GM20000 (cell line): Measurements from ENCODE around the gene KCNK4.

Experiments
- DNase-seq: peaks from one replicate; pipeline ENCODE4 v3.0.0; 2012; ENCODE audit warnings: low spot score
- TF ChIP-seq, protein P1 (sequence below): IDR thresholded peaks from 2 replicates; pipeline ENCODE4 v1.5.1; 2012; ENCODE audit warnings: mild to moderate bottlenecking, control low read depth; ENCODE audit errors: extremely low read depth, missing control alignments

Gene KCNK4

DNA sequence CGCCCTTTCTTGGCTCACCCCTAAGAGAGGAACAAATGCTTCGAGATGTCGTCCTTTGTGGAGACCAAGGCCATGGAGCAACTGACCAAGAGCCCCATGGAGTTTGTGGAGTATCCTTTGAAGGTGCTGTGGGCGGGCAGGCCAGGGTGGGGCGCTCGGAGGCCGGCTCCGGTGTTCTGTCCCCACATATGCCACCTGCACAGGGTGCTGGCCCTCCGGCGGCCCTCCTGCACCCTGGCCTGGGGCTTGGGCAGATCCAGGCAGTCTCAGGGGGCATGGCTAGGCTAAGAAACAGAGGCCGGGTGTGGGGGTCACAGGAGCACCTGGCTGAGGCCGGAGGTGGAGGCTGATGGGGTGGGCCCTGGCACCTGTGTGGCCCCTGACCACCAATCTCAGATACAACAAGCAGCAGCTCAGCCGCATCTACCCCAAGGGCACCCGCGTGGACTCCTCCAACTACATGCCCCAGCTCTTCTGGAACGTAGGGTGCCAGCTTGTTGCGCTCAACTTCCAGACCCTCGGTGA lies 29.5 kb upstream of the KCNK4 start:
- no peak for DNase-seq
- TF ChIP-seq, protein P1, sequence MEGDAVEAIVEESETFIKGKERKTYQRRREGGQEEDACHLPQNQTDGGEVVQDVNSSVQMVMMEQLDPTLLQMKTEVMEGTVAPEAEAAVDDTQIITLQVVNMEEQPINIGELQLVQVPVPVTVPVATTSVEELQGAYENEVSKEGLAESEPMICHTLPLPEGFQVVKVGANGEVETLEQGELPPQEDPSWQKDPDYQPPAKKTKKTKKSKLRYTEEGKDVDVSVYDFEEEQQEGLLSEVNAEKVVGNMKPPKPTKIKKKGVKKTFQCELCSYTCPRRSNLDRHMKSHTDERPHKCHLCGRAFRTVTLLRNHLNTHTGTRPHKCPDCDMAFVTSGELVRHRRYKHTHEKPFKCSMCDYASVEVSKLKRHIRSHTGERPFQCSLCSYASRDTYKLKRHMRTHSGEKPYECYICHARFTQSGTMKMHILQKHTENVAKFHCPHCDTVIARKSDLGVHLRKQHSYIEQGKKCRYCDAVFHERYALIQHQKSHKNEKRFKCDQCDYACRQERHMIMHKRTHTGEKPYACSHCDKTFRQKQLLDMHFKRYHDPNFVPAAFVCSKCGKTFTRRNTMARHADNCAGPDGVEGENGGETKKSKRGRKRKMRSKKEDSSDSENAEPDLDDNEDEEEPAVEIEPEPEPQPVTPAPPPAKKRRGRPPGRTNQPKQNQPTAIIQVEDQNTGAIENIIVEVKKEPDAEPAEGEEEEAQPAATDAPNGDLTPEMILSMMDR: no peak

GRCh38 chr11:64262271-64263002 lies 28.7 kb upstream of the KCNK4 start:
- TF ChIP-seq, protein P1: no peak
- no peak for DNase-seq

- TF ChIP-seq, protein P1: no peak
- no peak for DNase-seq
These were observed 27.8 kb upstream of the KCNK4 start for GRCh38 chr11:64263021-64263946.

DNA sequence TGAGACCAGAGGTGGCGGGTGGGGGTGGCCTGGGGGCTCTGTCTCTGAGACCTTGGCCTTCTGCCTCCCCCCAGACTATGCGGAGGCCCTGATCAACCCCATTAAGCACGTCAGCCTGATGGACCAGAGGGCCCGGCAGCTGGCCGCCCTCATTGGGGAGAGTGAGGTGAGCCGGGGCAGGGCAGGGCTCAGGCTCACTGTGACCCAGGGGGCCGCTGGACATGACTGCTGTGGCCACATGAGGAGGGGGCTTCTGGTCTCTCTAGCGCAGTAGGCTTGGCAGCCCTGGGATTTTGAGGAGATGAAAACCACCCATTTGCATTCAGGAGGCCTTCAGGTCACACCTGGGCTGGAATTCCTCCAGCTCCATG lies 27.2 kb upstream of the KCNK4 start:
- no peak for DNase-seq
- TF ChIP-seq, protein P1: no peak

- no peak for DNase-seq
- TF ChIP-seq, protein P1: no peak
These were observed 26.7 kb upstream of the KCNK4 start for GRCh38 chr11:64264371-64264852.

- no peak for DNase-seq
- TF ChIP-seq, protein P1: no peak
These were observed 25.6 kb upstream of the KCNK4 start for GRCh38 chr11:64265176-64266160.
